Measurements from ENCODE around the gene NKD1. TPM values are rescaled to one million over a fixed set of nuclear protein-coding genes. Genes with fewer than 3 reads are reported as not detected.
A peak's percentile ranks its signal among the peaks of the same experiment; 100 is the strongest.
"Not testable (repeated sequence)": the region's sequence is repeated elsewhere in the genome, so short reads cannot be mapped to it uniquely, and the experiment has no call there.

NKD1 gene
- total RNA-seq, 1 donor from 2014 or later = 54.7 TPM

DNA sequence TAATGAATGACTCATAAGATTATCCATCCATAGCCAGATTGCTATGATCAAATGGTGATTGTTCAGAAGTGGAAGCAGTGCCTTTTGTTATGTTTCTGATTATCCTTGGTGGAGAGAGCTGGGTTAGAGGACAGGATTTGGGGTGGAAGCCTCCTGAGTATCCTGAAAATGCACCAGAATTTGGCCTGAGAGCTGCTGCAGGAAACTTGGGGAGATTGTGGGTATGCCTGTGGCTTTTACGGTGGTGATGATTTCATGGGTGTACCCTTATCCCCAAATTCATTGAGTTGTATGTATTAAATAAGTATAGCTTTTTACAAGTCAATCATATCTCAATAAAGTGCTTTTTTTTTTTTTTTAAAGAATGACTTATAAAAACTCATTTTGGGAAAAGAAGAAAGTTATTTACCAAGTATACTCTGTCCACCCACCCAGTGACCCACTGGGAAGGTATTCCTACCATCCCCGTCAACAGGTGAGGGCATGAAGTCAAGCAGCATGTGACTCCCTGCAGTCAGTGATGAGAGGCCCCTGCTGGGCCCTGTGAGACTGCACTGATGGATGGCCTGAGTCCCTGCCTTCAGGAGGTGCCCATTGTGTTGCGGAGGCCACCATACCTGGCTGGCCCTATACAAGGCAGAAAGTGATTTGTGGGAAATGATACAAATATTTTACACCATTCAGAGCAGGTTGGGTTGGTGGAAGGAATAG lies 28.4 kb downstream of the NKD1 start:
- Mint-ChIP-seq H3K36me3 (ENCODE audit: low read depth) (peaks cover 13% of the 10 kb centered on the region), H3K4me3 (no peak overlapping the region), H3K27ac (ENCODE audit: unreplicated experiment) (no peak overlapping the region), H3K9me3 (no peaks in the 10 kb centered on the region), H3K27me3 (ENCODE audit: low read depth) (no peaks in the 10 kb centered on the region), H3K4me1 (peaks cover 21% of the 10 kb centered on the region)
- TF ChIP-seq, protein P1, sequence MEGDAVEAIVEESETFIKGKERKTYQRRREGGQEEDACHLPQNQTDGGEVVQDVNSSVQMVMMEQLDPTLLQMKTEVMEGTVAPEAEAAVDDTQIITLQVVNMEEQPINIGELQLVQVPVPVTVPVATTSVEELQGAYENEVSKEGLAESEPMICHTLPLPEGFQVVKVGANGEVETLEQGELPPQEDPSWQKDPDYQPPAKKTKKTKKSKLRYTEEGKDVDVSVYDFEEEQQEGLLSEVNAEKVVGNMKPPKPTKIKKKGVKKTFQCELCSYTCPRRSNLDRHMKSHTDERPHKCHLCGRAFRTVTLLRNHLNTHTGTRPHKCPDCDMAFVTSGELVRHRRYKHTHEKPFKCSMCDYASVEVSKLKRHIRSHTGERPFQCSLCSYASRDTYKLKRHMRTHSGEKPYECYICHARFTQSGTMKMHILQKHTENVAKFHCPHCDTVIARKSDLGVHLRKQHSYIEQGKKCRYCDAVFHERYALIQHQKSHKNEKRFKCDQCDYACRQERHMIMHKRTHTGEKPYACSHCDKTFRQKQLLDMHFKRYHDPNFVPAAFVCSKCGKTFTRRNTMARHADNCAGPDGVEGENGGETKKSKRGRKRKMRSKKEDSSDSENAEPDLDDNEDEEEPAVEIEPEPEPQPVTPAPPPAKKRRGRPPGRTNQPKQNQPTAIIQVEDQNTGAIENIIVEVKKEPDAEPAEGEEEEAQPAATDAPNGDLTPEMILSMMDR (conservative IDR thresholded peaks at IDR 0.05) = no peak
- DNase-seq (ENCODE audit: low read depth, low spot score) = no peak

DNA sequence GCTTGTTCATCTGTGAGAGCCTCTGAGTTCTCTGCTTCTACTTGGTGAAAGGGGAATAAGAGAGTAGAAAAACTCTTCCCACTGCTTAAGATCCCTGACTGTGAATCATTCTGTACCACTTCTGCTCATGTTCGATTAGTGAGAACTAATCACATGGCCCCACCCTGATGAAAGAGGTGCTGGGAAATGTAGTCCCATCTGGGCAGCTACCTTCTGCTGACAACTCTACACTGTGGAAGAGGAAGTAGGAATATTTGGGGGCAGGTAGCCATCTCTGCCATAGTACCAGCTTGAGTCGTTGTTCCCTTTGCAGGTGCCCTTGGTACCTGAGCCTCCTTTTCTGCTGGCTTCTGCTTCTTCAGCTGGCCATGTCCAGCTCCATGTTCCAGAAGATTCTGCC lies 29.9 kb downstream of the NKD1 start:
- Mint-ChIP-seq H3K4me3 (no peak overlapping the region), H3K27me3 (ENCODE audit: low read depth) (no peaks in the 10 kb centered on the region), H3K4me1 (peaks cover 7% of the 10 kb centered on the region), H3K36me3 (ENCODE audit: low read depth) (peaks cover 9% of the 10 kb centered on the region), H3K27ac (ENCODE audit: unreplicated experiment) (no peak overlapping the region), H3K9me3 (no peaks in the 10 kb centered on the region)
- no peak for DNase-seq (ENCODE audit: low read depth, low spot score)
- TF ChIP-seq, protein P1 (conservative IDR thresholded peaks at IDR 0.05) = no peak

DNA sequence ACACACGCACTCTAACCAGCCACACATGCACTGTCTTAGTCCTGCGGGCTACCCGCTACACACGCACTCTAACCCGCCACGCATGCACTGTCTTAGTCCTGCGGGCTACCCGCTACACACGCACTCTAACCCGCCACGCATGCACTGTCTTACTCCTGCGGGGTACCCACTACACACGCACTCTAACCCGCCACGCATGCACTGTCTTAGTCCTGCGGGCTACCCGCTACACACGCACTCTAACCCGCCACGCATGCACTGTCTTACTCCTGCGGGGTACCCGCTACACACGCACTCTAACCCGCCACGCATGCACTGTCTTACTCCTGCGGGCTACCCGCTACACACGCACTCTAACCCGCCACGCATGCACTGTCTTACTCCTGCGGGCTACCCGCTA lies 31.2 kb downstream of the NKD1 start:
- DNase-seq (ENCODE audit: low read depth, low spot score); H3K27me3 Mint-ChIP-seq (ENCODE audit: low read depth); H3K4me1 Mint-ChIP-seq; H3K36me3 Mint-ChIP-seq (ENCODE audit: low read depth); H3K4me3 Mint-ChIP-seq; H3K9me3 Mint-ChIP-seq; H3K27ac Mint-ChIP-seq (ENCODE audit: unreplicated experiment): not testable (repeated sequence)

DNA sequence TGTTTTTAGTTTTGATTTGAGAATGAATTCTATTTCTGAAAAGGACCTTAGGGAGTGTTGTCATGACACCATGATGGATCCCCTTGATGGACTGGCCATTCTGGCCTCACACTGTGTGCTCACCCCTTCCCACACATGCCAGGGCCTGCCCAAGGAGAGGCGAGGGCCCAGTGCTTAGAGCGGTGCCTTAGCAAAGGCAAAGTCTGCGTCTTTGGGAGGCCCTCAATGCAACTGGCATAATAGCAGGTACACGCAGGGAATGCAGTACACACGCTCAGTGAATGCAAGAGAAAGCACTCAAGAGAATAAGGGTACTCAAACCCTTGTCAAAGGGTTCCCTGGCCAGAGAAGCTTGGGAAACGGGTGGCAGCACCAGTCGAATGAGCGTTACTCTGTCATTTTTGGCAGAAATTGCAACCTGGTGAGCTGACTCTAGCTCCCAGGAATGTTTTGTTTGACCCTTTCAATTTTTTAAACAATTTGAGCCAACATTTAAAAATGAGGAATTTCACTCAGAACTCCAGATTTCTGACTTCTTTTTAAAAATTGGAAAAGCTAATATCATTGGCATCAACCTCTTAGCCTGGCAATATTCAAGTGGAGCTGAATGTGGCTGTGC lies 32.1 kb downstream of the NKD1 start:
- TF ChIP-seq, protein P1 (conservative IDR thresholded peaks at IDR 0.05) = no peak
- Mint-ChIP-seq H3K4me1 (no peaks in the 10 kb centered on the region), H3K4me3 (no peak overlapping the region)

DNA sequence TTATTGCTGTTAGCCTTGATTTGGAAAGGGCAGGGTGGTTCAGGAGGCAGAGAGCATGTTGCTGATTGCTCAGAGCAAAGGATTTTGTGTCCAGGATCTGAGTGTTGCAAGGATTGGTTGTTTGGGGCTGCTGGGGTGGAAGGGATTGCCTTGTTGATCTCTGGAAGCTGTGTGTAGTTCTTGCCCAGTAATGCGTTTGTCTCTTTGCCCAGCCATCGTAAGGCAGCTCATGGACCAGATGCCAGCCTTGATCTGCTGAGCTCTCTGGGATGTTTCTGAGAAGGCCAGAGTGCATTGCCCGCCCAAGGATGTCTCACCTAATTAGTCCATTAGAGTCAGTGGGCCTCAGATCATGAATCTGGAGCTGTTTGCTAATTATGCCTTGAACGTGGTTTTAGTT lies 33.6 kb downstream of the NKD1 start:
- TF ChIP-seq, protein P1 (conservative IDR thresholded peaks at IDR 0.05) = no peak
- no peaks in the 10 kb centered on the region for H3K27me3 Mint-ChIP-seq (ENCODE audit: low read depth)
- peak overlapping the region; percentile 86 for H3K27ac Mint-ChIP-seq (ENCODE audit: unreplicated experiment)
- H3K36me3 Mint-ChIP-seq (ENCODE audit: low read depth) = peaks cover 13% of the 10 kb centered on the region
- H3K9me3 Mint-ChIP-seq = no peaks in the 10 kb centered on the region
- peaks cover 5% of the 10 kb centered on the region for H3K4me1 Mint-ChIP-seq
- H3K4me3 Mint-ChIP-seq = no peak overlapping the region
- no peak for DNase-seq (ENCODE audit: low read depth, low spot score)

More for the DNA sequence above, 32.1 kb downstream of the NKD1 start:
- Mint-ChIP-seq H3K9me3 (no peaks in the 10 kb centered on the region), H3K27ac (ENCODE audit: unreplicated experiment) (no peak overlapping the region), H3K36me3 (ENCODE audit: low read depth) (peaks cover 9% of the 10 kb centered on the region), H3K27me3 (ENCODE audit: low read depth) (no peaks in the 10 kb centered on the region)
- DNase-seq (ENCODE audit: low read depth, low spot score) = no peak

DNA sequence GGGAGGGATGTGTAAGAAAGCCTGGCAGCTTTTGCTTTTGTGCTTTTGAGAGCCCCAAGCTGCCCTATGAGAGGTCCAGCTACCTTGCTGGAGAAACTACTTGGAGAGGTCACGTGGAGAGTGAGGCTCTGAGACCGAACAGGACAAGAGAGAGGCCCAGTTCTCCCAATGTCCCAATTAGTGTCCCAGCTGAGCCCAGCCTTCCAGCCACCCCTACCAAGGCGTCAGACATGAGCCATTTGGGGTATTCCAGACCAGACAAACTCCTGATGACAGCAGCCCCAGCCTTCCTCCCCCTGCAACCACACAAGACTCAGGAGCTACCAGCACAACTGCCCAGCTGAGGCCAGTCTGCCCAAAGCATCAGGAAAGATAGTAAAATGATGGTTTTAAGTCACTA lies 35.0 kb downstream of the NKD1 start:
- peaks cover 9% of the 10 kb centered on the region for H3K4me1 Mint-ChIP-seq
- H3K27me3 Mint-ChIP-seq (ENCODE audit: low read depth) = no peaks in the 10 kb centered on the region
- peaks cover 13% of the 10 kb centered on the region for H3K36me3 Mint-ChIP-seq (ENCODE audit: low read depth)
- no peak overlapping the region for H3K4me3 Mint-ChIP-seq
- TF ChIP-seq, protein P1 (conservative IDR thresholded peaks at IDR 0.05) = no peak
- no peaks in the 10 kb centered on the region for H3K9me3 Mint-ChIP-seq
- peak overlapping the region; percentile 57 for H3K27ac Mint-ChIP-seq (ENCODE audit: unreplicated experiment)
- no peak for DNase-seq (ENCODE audit: low read depth, low spot score)
